ENCODE data around the gene MAEL. TPM values are rescaled to one million over a fixed set of nuclear protein-coding genes. Genes with fewer than 3 reads are reported as not detected.

MAEL gene
- total and polyA plus RNA-seq, 9 donors = 0.20 to 0.46 (median 0.34) TPM; not detected in 6

- DNase-seq = no peak
- no peaks in the 10 kb centered on the region for H3K4me1 ChIP-seq (ENCODE audit: insufficient read depth)
- intact Hi-C loops (cut with DNase I) = no loop called here
- no peak overlapping the region for H3K27ac ChIP-seq
- H3K27me3 ChIP-seq = no peaks in the 10 kb centered on the region
- TF ChIP-seq CTCF (IDR thresholded peaks at IDR 0.05) (no peak), EP300 (IDR thresholded peaks at IDR 0.05) (no peak), POLR2A (IDR thresholded peaks at IDR 0.05) (no peak)
- no peaks in the 10 kb centered on the region for H3K36me3 ChIP-seq
- H3K9me3 ChIP-seq = no peaks in the 10 kb centered on the region
- no peak overlapping the region for H3K4me3 ChIP-seq
Measured at GRCh38 chr1:166953491-166953890, 35.6 kb upstream of the MAEL start.

- Histone ChIP-seq H3K4me3 (no peak overlapping the region), H3K4me1 (ENCODE audit: insufficient read depth) (no peaks in the 10 kb centered on the region), H3K27me3 (no peaks in the 10 kb centered on the region), H3K9me3 (no peaks in the 10 kb centered on the region), H3K36me3 (no peaks in the 10 kb centered on the region), H3K27ac (no peak overlapping the region)
- no peak for DNase-seq
- WGBS, 3 donors = 66 to 82% (median 82%) methylated on average over 2 of the region's 2 CpGs
- intact Hi-C loops (cut with DNase I) = no loop called here
- no peak for TF ChIP-seq EP300 (IDR thresholded peaks at IDR 0.05)
- TF ChIP-seq CTCF (IDR thresholded peaks at IDR 0.05) = no peak
- TF ChIP-seq POLR2A (IDR thresholded peaks at IDR 0.05) = no peak
Measured at GRCh38 chr1:166956057-166956850, 32.8 kb upstream of the MAEL start.

- no peak for TF ChIP-seq POLR2A (IDR thresholded peaks at IDR 0.05)
- no peaks in the 10 kb centered on the region for H3K4me1 ChIP-seq (ENCODE audit: insufficient read depth)
- H3K9me3 ChIP-seq = no peaks in the 10 kb centered on the region
- H3K36me3 ChIP-seq = no peaks in the 10 kb centered on the region
- no peak overlapping the region for H3K27ac ChIP-seq
- no peaks in the 10 kb centered on the region for H3K27me3 ChIP-seq
- no peak for DNase-seq
- intact Hi-C loops (cut with DNase I) = no loop called here
- 94 to 98% (median 98%) methylated on average over 2 of the region's 2 CpGs for WGBS, 3 donors
- no peak overlapping the region for H3K4me3 ChIP-seq
Measured at GRCh38 chr1:166956872-166957271, 32.2 kb upstream of the MAEL start.

GRCh38 chr1:166960858-166961474, 28.1 kb upstream of the MAEL start:
- intact Hi-C loops (cut with DNase I) = no loop called here
- Histone ChIP-seq H3K36me3 (no peaks in the 10 kb centered on the region), H3K4me3 (no peak overlapping the region), H3K27me3 (no peaks in the 10 kb centered on the region), H3K27ac (no peak overlapping the region), H3K4me1 (ENCODE audit: insufficient read depth) (no peaks in the 10 kb centered on the region), H3K9me3 (no peaks in the 10 kb centered on the region)
- WGBS, 3 donors = 95 to 100% (median 98%) methylated on average over 1 of the region's 1 CpG
- no peak for DNase-seq
- TF ChIP-seq POLR2A (IDR thresholded peaks at IDR 0.05) (no peak), EP300 (IDR thresholded peaks at IDR 0.05) (no peak)

GRCh38 chr1:166969074-166969677, 19.9 kb upstream of the MAEL start:
- intact Hi-C loops (cut with DNase I) = no loop called here
- 80 to 86% (median 86%) methylated on average over 5 of the region's 5 CpGs for WGBS, 3 donors
- H3K36me3 ChIP-seq = no peaks in the 10 kb centered on the region
- H3K27ac ChIP-seq = no peak overlapping the region
- H3K4me3 ChIP-seq = no peak overlapping the region
- DNase-seq = no peak
- H3K4me1 ChIP-seq (ENCODE audit: insufficient read depth) = no peaks in the 10 kb centered on the region
- no peaks in the 10 kb centered on the region for H3K9me3 ChIP-seq
- TF ChIP-seq CTCF (IDR thresholded peaks at IDR 0.05) = no peak
- H3K27me3 ChIP-seq = no peaks in the 10 kb centered on the region
